ENCODE data around the gene ARHGEF18. TPM values are rescaled to one million over a fixed set of nuclear protein-coding genes. Genes with fewer than 3 reads are reported as not detected.

ARHGEF18 gene
- total and polyA plus RNA-seq, 2 of the 13 experiments (the other 11 are each of a cell fraction or from before 2014, with no cell fraction given): 4.2 to 17.5 TPM

GRCh38 chr19:7391218-7391670 lies 42.5 kb downstream of the ARHGEF18 start (continued):
- no peak for TF ChIP-seq NFAT5 (CRISPR knock-in tag; IDR thresholded peaks at IDR 0.05)
- no peak for TF ChIP-seq PATZ1 (CRISPR knock-in tag; IDR thresholded peaks at IDR 0.05)
- no peak for TF ChIP-seq XBP1 (CRISPR knock-in tag; IDR thresholded peaks at IDR 0.05)
- TF ChIP-seq RAD51 (IDR thresholded peaks at IDR 0.05; ENCODE audit: borderline replicate concordance): no peak
- no peak for TF ChIP-seq RAD21 (CRISPR knock-in tag; IDR thresholded peaks at IDR 0.05)
- no peak for TF ChIP-seq ZNF446 (CRISPR knock-in tag; IDR thresholded peaks at IDR 0.05)
- TF ChIP-seq, protein P1, sequence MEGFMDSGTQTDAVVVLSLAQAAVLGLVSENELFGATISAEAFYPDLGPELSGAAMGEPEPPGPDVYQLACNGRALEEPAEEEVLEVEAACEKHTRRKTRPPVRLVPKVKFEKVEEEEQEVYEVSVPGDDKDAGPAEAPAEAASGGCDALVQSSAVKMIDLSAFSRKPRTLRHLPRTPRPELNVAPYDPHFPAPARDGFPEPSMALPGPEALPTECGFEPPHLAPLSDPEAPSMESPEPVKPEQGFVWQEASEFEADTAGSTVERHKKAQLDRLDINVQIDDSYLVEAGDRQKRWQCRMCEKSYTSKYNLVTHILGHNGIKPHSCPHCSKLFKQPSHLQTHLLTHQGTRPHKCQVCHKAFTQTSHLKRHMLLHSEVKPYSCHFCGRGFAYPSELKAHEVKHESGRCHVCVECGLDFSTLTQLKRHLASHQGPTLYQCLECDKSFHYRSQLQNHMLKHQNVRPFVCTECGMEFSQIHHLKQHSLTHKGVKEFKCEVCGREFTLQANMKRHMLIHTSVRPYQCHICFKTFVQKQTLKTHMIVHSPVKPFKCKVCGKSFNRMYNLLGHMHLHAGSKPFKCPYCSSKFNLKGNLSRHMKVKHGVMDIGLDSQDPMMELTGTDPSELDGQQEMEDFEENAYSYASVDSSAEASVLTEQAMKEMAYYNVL (CRISPR knock-in tag; IDR thresholded peaks at IDR 0.05; ENCODE audit: borderline replicate concordance): no peak
- TF ChIP-seq, protein P2, sequence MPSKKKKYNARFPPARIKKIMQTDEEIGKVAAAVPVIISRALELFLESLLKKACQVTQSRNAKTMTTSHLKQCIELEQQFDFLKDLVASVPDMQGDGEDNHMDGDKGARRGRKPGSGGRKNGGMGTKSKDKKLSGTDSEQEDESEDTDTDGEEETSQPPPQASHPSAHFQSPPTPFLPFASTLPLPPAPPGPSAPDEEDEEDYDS (CRISPR knock-in tag; IDR thresholded peaks at IDR 0.05): no peak
- TF ChIP-seq ZNF577 (CRISPR knock-in tag; IDR thresholded peaks at IDR 0.05; ENCODE audit: borderline replicate concordance, low read depth): no peak
- no peak for TF ChIP-seq DR1 (CRISPR knock-in tag; IDR thresholded peaks at IDR 0.05)
- no peak for TF ChIP-seq ZNF501 (CRISPR knock-in tag; IDR thresholded peaks at IDR 0.05)
- TF ChIP-seq SP2 (CRISPR knock-in tag; IDR thresholded peaks at IDR 0.05): no peak
- TF ChIP-seq ZBTB7A (CRISPR knock-in tag; IDR thresholded peaks at IDR 0.05): peak; percentile 31; the same call in 1 of the 2 replicates
- TF ChIP-seq ATRX (CRISPR knock-in tag; IDR thresholded peaks at IDR 0.05; ENCODE audit: borderline replicate concordance): no peak
- peak; percentile 96 for TF ChIP-seq FOSL2 (CRISPR knock-in tag; IDR thresholded peaks at IDR 0.05)
- TF ChIP-seq E2F1 (CRISPR knock-in tag; IDR thresholded peaks at IDR 0.05): no peak
- no peak for TF ChIP-seq ZBTB21 (CRISPR knock-in tag; IDR thresholded peaks at IDR 0.05)
- peak; percentile 57 for TF ChIP-seq ELF3 (CRISPR knock-in tag; IDR thresholded peaks at IDR 0.05)

Measured in HepG2 (cell line).